ENCODE results near the gene BCKDHA.
"Not testable (repeated sequence)": the region's sequence is repeated elsewhere in the genome, so short reads cannot be mapped to it uniquely, and the experiment has no call there.

Gene BCKDHA

GRCh38 chr19:41427647-41428480 is 30.2 kb downstream of the BCKDHA start:
- peak; percentile 4 for DNase-seq

GRCh38 chr19:41428481-41428859 is 30.9 kb downstream of the BCKDHA start:
- DNase-seq = no peak

DNA sequence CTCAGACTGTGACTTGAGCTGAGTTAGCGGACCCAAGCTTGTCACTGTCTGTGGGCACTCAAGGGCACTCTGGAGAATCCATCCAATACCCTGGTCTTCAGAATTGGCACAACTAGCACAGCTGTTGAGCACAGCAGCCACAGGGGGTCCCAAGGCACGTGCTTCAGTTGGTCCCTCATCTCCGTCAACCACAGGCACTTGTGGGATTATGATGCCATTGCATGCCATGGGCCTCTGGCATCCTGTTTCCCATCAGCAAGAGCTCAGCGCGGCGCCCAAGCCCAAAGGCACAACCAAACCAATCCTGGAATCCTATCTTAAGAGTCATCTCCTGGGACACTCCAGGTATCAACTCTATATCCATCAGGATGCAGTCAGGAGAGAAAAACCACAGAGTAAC is 33.3 kb downstream of the BCKDHA start:
- no peak for DNase-seq

GRCh38 chr19:41431426-41432386 is 34.1 kb downstream of the BCKDHA start:
- DNase-seq = no peak

GRCh38 chr19:41433171-41433570 is 35.6 kb downstream of the BCKDHA start:
- no peak for DNase-seq

GRCh38 chr19:41434450-41434849 is 36.8 kb downstream of the BCKDHA start:
- no peak for DNase-seq

GRCh38 chr19:41435376-41435775 is 37.8 kb downstream of the BCKDHA start:
- DNase-seq = not testable (repeated sequence)

DNA sequence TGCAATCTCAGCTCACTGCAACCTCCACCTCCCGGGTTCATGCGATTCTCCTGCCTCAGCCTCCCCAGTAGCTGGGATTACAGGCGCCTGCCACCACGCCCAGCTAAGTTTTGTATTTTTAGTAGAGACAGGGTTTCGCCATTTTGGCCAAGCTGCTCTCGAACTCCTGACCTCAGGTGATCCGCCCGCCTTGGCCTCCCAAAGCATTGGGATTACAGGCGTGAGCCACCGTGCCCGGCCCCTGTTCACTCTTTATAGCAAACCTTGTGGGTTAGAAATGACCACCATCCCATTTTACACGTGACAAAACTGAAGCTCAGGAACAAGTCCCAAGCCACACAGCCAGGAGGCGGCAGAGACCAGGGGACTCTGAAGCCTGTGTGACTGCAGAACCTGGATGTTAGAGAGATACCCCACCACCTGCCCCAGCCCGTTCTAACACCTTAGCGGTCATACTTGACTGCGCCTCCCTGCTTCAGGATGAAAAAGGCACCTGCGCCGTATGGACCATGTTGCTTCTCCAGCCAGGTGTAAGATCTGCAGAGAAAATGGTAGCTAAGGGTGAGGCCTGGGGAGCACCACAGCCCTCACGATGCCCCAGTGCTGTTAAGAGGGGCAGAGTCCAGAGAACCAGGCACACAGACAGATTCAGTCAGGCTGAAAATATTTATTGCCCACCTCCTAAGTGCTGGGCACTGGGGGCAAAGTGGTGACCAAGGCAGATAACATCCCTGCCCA is 38.5 kb downstream of the BCKDHA start:
- DNase-seq = no peak

GRCh38 chr19:41436674-41436951 is 39.0 kb downstream of the BCKDHA start:
- DNase-seq = no peak

- no peak for DNase-seq
These were observed 40.4 kb downstream of the BCKDHA start for GRCh38 chr19:41437944-41438574.

DNA sequence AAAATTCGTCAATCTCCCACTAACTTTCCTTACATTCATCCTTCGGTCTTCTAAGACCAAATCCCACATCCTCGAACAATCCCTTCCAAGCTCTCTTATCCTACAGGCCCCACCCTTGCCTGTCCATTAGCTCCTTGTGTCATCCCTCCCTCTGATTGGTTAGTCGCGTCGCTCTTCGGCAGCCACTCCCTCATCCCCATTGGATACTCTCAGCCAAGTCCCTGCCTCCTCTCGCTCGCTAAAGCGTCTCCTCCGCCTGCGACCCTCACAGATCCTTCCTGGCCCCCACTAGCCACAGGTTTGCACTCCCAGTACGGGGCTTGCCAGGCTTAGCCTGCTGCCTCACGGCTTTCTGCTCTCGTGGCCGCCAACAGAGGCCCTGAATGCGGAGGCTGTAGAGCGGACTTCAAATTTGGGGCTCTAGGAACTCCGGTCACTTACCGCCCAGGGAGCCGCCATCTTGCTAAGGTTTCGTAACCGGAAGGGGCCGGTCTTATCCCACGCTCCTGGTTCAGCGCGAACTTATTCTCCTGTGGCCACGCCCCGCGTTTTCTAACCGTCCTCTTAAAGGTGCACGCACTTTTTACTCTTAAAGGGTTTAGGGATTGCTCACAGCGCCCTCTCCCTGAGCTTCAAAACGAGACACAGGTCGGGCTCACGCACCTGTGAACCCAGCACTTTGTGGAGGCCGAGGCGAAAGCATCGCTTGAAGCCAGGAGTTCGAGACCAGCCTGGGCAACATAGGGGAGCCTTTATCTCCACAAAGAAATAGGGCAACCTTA is 42.0 kb downstream of the BCKDHA start, which contains the start of gene DMAC2:
TSS of gene DMAC2 (minus strand) at position 472 of the 782 bp plus-strand sequence. CDS start at position 459, 13 bp downstream.
- peak; percentile 93 for DNase-seq

- no peak for DNase-seq
These were observed 43.8 kb downstream of the BCKDHA start for GRCh38 chr19:41441321-41441945.

- DNase-seq = no peak
These were observed 45.1 kb downstream of the BCKDHA start, which contains the start of gene ERICH4 for GRCh38 chr19:41442473-41443355. Gene ERICH4 (plus strand): TSS chr19:41443156. CDS start chr19:41443170, 14 bp downstream.

- DNase-seq = no peak
These were observed 46.3 kb downstream of the BCKDHA start for GRCh38 chr19:41443813-41444455.

GRCh38 chr19:41445575-41445974 is 48.0 kb downstream of the BCKDHA start:
- DNase-seq = no peak

DNA sequence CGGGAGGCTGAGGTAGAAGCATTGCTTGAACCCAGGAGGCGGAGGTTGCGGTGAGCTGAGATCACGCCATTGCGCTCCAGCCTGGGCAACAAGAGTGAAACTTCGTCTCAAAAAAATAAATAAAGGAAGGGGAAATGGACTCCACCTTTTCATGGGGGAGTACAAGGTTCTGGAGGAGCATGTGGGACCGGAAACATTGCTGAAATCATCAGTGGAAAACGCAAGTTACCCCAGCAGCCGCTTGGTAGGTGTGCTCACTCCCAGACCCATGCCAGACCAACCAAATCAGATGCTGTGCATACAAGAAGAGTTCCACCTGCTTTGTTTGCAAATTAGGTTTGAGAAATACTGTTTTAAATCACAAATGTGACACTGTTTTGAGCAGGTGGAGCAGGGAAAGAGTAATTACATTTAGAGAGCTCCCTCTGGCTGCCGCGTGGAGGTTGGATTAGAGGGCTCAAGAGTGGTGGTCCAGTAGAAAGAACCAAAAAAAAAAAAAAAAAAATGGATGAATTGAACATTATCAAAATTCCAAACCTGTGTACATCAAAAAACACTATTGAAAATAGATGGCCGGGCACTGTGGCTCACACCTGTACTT is 50.2 kb downstream of the BCKDHA start:
- no peak for DNase-seq

- DNase-seq = peak; percentile 63
These were observed 51.7 kb downstream of the BCKDHA start for GRCh38 chr19:41449079-41449864.

- DNase-seq = no peak
These were observed 52.2 kb downstream of the BCKDHA start for GRCh38 chr19:41449865-41450178.
